Ascending aorta (tissue), 2 donors: Measurements from ENCODE around the gene PTPMT1. TPM values are rescaled to one million over a fixed set of nuclear protein-coding genes. Genes with fewer than 3 reads are reported as not detected.
"Not testable (repeated sequence)": the region's sequence is repeated elsewhere in the genome, so short reads cannot be mapped to it uniquely, and the experiment has no call there.

ENCODE experiments used
- DNase-seq, 2 donors: peaks; one replicate each; pipeline ENCODE4 v3.0.0-alpha.2; 2019; ENCODE audit warnings: low spot score in 2 of 2
- H3K27ac ChIP-seq, 2 donors: fragments of 200-600 bp; sonication (generic); one replicate each; pipeline ENCODE4 v1.5.1; 2016 to 2017; ENCODE audit warnings: mild to moderate bottlenecking in 1 of 2
- H3K27me3 ChIP-seq: fragments of 200-600 bp; sonication (generic); one replicate; pipeline ENCODE4 v1.5.1; 2017
- H3K36me3 ChIP-seq, 2 donors: fragments of 200-600 bp; sonication (generic); one replicate each; pipeline ENCODE4 v1.5.1; 2016
- H3K4me1 ChIP-seq, 2 donors: fragments of 200-600 bp; sonication (generic); one replicate each; pipeline ENCODE4 v1.5.1; 2016 to 2017; ENCODE audit warnings: mild to moderate bottlenecking in 1 of 2
- H3K4me3 ChIP-seq, 2 donors: fragments of 200-600 bp; sonication (generic); one replicate each; pipeline ENCODE4 v1.5.1; 2016 to 2017; ENCODE audit warnings: mild to moderate bottlenecking in 1 of 2
- H3K9me3 ChIP-seq, 2 donors: fragments of 200-600 bp; sonication (generic); one replicate each; pipeline ENCODE4 v1.5.1; 2016
- intact Hi-C: fragments of 100-400 bp; cut with DNase I; formaldehyde crosslinking; loops from one replicate; pipeline ENCODE4 v1.15.1; 2023
- total RNA-seq: library from RNA; depleted of rRNA; stranded (reverse); fragments of >200 nt; gene quantifications from one replicate; pipeline ENCODE4 v1.1.0, GENCODE V29; 2016
- TF ChIP-seq, protein P1 (sequence below), 3 experiments: fragments of 200-600 bp in 2 of 3; fragments of 450-650 bp in 1 of 3; sonication (generic) in 2 of 3; IDR thresholded peaks; one replicate each; pipeline ENCODE4 v1.5.1; 2016 to 2019; ENCODE audit warnings: antibody characterized with exemption in 3 of 3, mild to moderate bottlenecking in 1 of 3, moderate library complexity in 1 of 3

Gene PTPMT1
- total RNA-seq, 1 donor from 2014 or later: 215 TPM

DNA sequence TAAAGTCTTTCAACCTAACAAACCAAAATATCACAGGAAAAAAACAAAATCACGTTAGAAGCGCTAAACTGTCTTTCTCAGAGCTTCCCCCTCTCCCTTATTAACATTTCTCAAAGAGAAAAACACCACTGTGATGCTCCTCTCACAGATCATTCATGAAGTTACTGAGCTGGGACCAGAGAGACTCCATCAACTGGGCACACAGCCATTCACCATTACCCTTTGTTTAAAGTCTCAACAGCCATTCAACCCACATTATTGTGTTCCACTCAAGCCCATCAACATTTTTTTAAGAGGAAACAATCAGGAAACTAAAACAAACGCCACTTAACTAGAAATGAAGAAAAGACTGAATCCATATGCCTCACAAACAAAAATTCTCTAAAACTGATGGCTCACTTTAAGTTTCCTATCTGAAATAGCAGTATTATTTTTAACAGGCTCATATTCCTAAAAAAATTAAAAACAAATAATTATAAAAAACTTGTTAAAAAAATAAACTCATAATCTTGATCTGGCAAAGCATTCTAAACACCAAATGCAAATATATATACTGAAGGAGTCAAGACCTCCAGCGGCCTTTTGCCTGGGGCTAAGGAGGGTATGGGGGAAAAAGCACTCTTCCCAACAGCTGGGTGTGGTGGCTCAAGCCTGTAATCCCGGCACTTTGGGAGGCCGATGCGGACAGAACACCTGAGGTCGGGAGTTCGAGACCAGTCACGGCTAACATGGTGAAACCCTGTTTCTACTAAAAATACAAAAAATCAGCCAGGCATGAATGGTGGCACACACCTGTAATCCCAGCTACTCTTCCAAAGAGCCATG lies 26.4 kb upstream of the PTPMT1 start:
- H3K27me3 ChIP-seq: no peaks in the 10 kb centered on the region
- intact Hi-C loops: no loop called here
- no peak overlapping the region for H3K27ac ChIP-seq

DNA sequence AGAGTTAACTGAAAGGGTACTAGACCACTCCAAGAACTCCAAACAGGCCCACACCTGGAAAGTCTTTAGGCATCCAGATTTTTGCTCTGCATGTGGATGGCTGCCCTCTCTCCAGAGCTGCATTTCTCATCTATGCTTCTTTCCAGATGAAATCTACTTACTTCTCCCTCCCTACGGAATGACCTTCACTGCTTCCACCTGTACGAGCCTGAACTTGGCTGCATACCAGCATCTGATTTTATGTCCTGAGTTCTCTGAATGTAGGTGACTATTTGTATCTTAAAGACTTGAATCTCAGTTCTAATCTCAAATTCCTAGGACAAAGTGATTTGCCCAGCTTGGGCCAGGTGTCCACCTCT lies 25.7 kb upstream of the PTPMT1 start:
- H3K27ac ChIP-seq: no peak overlapping the region
- TF ChIP-seq, protein P1, sequence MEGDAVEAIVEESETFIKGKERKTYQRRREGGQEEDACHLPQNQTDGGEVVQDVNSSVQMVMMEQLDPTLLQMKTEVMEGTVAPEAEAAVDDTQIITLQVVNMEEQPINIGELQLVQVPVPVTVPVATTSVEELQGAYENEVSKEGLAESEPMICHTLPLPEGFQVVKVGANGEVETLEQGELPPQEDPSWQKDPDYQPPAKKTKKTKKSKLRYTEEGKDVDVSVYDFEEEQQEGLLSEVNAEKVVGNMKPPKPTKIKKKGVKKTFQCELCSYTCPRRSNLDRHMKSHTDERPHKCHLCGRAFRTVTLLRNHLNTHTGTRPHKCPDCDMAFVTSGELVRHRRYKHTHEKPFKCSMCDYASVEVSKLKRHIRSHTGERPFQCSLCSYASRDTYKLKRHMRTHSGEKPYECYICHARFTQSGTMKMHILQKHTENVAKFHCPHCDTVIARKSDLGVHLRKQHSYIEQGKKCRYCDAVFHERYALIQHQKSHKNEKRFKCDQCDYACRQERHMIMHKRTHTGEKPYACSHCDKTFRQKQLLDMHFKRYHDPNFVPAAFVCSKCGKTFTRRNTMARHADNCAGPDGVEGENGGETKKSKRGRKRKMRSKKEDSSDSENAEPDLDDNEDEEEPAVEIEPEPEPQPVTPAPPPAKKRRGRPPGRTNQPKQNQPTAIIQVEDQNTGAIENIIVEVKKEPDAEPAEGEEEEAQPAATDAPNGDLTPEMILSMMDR (IDR thresholded peaks at IDR 0.05): no peak
- no peaks in the 10 kb centered on the region for H3K27me3 ChIP-seq
- peaks cover 0 to 24% of the 10 kb centered on the region in 2 donors for H3K4me1 ChIP-seq
- no peak for DNase-seq
- H3K9me3 ChIP-seq: no peaks in the 10 kb centered on the region
- H3K4me3 ChIP-seq: no peak overlapping the region
- no peaks in the 10 kb centered on the region for H3K36me3 ChIP-seq
- intact Hi-C loops: no loop called here

More for the DNA sequence above, 26.4 kb upstream of the PTPMT1 start:
- no peak for DNase-seq
- Histone ChIP-seq H3K4me1 (peaks cover 0 to 31% of the 10 kb centered on the region in 2 donors), H3K36me3 (no peaks in the 10 kb centered on the region), H3K4me3 (no peak overlapping the region), H3K9me3 (no peaks in the 10 kb centered on the region)
- TF ChIP-seq, protein P1 (IDR thresholded peaks at IDR 0.05): no peak

GRCh38 chr11:47541070-47541469 lies 24.3 kb upstream of the PTPMT1 start:
- H3K36me3 ChIP-seq: no peaks in the 10 kb centered on the region
- no peaks in the 10 kb centered on the region for H3K9me3 ChIP-seq
- no peak overlapping the region for H3K27ac ChIP-seq
- H3K4me1 ChIP-seq: peaks cover 0 to 20% of the 10 kb centered on the region in 2 donors
- TF ChIP-seq, protein P1 (IDR thresholded peaks at IDR 0.05): no peak
- no peaks in the 10 kb centered on the region for H3K27me3 ChIP-seq
- intact Hi-C loops: no loop called here
- H3K4me3 ChIP-seq: no peak overlapping the region
- no peak for DNase-seq

DNA sequence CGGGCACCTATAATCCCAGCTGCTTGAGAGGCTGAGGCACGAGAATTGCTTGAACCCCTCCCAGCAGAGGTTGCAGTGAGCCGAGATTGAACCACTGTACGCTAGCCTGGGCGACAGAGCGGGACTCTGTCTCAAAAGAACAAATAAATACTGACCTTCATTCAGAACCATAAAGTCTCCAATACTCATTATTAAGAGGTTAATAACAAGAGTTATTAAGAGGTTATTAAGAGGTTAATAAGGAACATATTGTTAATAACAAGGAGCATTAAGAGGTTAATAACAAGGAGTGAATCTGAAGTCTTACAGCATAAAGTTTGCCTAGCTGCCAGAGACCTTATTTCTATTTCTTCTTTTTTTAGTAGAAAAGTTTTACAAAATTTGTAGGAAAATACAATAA lies 20.1 kb upstream of the PTPMT1 start:
- Histone ChIP-seq H3K4me3 (no peak overlapping the region), H3K36me3 (no peaks in the 10 kb centered on the region), H3K9me3 (no peaks in the 10 kb centered on the region), H3K27me3 (no peaks in the 10 kb centered on the region), H3K4me1 (peaks cover 0 to 20% of the 10 kb centered on the region in 2 donors), H3K27ac (no peak overlapping the region)
- TF ChIP-seq, protein P1 (IDR thresholded peaks at IDR 0.05): no peak
- intact Hi-C loops: no loop called here
- no peak for DNase-seq

DNA sequence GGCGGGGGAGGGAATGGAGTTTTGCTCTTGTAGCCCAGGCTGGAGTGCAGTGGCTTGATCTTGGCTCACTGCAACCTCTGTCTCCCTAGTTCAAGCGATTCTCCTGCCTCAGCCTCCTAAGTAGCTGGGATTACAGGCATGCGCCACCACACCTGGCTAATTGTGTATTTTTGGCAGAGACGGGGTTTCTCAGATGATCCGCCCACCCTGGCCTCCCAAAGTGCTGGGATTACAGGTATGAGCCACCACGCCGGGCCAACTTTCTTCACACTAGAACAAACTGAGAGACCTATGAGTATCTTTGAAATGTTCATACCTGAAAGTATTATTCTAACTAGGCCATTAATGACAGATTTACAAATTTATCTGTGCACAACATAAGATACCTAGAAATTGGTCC lies 19.1 kb upstream of the PTPMT1 start:
- H3K4me3 ChIP-seq, H3K9me3 ChIP-seq, DNase-seq, H3K27me3 ChIP-seq, intact Hi-C loops, H3K27ac ChIP-seq, H3K36me3 ChIP-seq: not testable (repeated sequence)
- peaks cover 0 to 25% of the 10 kb centered on the region in 2 donors for H3K4me1 ChIP-seq

GRCh38 chr11:47550288-47551047 lies 14.9 kb upstream of the PTPMT1 start:
- H3K4me3 ChIP-seq: no peak overlapping the region
- no peaks in the 10 kb centered on the region for H3K9me3 ChIP-seq
- intact Hi-C loops: loop anchor here (5.0 kb wide), 2 partner anchors 38 to 83 kb away; no protein-coding TSS in a partner anchor
- H3K4me1 ChIP-seq: peaks cover 0 to 28% of the 10 kb centered on the region in 2 donors
- no peak overlapping the region for H3K27ac ChIP-seq
- H3K36me3 ChIP-seq: no peaks in the 10 kb centered on the region
- no peaks in the 10 kb centered on the region for H3K27me3 ChIP-seq
- DNase-seq: no peak
- TF ChIP-seq, protein P1 (IDR thresholded peaks at IDR 0.05): no peak
